ENCODE data around the gene CYB5B.

GRCh38 chr16:69465881-69466280 is 41.5 kb downstream of the CYB5B start:
- TF ChIP-seq CTCF (optimal IDR thresholded peaks at IDR 0.05 in 1 of 3, IDR thresholded peaks at IDR 0.05 in 1 of 3, conservative IDR thresholded peaks at IDR 0.05 in 1 of 3; ENCODE audit: extremely low read depth in 1 of 3, insufficient read depth in 2 of 3, low read length in 3 of 3) (no peak), EZH2 (IDR thresholded peaks at IDR 0.05; ENCODE audit: low read length) (no peak)
